CD14-positive monocyte (primary cell): Measurements from ENCODE around the gene LRRFIP2. TPM values are rescaled to one million over a fixed set of nuclear protein-coding genes. Genes with fewer than 3 reads are reported as not detected.

Source experiments
- DNase-seq, 3 donors: peaks; one replicate each; pipeline ENCODE4 v3.0.0-alpha.2; 2011 to 2022
- H2AFZ ChIP-seq: 2 replicates; pipeline ENCODE4 v1.6.0; 2012; ENCODE audit warnings: mild to moderate bottlenecking, low read depth, low read length, inconsistent platforms; ENCODE audit not compliant: insufficient read depth, poor library complexity, severe bottlenecking
- H3K27ac ChIP-seq, 2 donors: 1 replicate in 1 of 2; 2 replicates in 1 of 2; pipeline ENCODE4 v1.5.1; 2012 to 2013; ENCODE audit warnings: low read length in 2 of 2, control low read depth in 1 of 2, inconsistent platforms in 1 of 2, low read depth in 1 of 2, mild to moderate bottlenecking in 1 of 2
- H3K27me3 ChIP-seq, 2 donors: one replicate each; pipeline versions ENCODE4 v1.6.0 to v1.6.1; 2011 to 2013; ENCODE audit warnings: low read length in 2 of 2; ENCODE audit not compliant: control insufficient read depth in 2 of 2, insufficient read depth in 2 of 2
- H3K36me3 ChIP-seq, 2 donors: replicated peaks in 1 of 2; 1 replicate in 1 of 2; 2 replicates in 1 of 2; pipeline versions ENCODE4 v1.5.1 to v1.6.1; 2012 to 2013; ENCODE audit warnings: low read length in 2 of 2, control low read depth in 1 of 2, inconsistent platforms in 1 of 2, mild to moderate bottlenecking in 1 of 2; ENCODE audit not compliant: insufficient read depth in 2 of 2, control insufficient read depth in 1 of 2
- H3K4me1 ChIP-seq, 2 donors: 1 replicate in 1 of 2; 2 replicates in 1 of 2; pipeline versions ENCODE4 v1.5.1 to v1.6.1; 2012 to 2013; ENCODE audit warnings: low read length in 2 of 2, control low read depth in 1 of 2, inconsistent platforms in 1 of 2, mild to moderate bottlenecking in 1 of 2, moderate library complexity in 1 of 2; ENCODE audit not compliant: insufficient read depth in 2 of 2, control insufficient read depth in 1 of 2
- H3K4me2 ChIP-seq: replicated peaks from 2 replicates; pipeline ENCODE3; 2012; ENCODE audit warnings: low read length, moderate library complexity, mild to moderate bottlenecking; ENCODE audit not compliant: poor library complexity, severe bottlenecking; ENCODE audit errors: extremely low read depth
- H3K4me3 ChIP-seq, 3 experiments: fragments of 200-600 bp in 1 of 3; sonication (generic) in 1 of 3; replicated peaks in 1 of 3; 1 replicate in 2 of 3; 2 replicates in 1 of 3; pipeline ENCODE4 v1.5.1; 2011 to 2013; ENCODE audit warnings: low read length in 3 of 3, mild to moderate bottlenecking in 3 of 3, control low read depth in 2 of 3, low read depth in 2 of 3, inconsistent platforms in 1 of 3, moderate library complexity in 1 of 3
- H3K79me2 ChIP-seq: 2 replicates; pipeline ENCODE4 v1.6.0; 2012; ENCODE audit warnings: mild to moderate bottlenecking, control low read depth, inconsistent platforms, low read length, moderate library complexity; ENCODE audit not compliant: insufficient read depth
- H3K9ac ChIP-seq: 2 replicates; pipeline ENCODE4 v1.6.0; 2017; ENCODE audit warnings: low read length, mild to moderate bottlenecking; ENCODE audit not compliant: insufficient read depth, poor library complexity, severe bottlenecking
- H3K9me3 ChIP-seq, 2 donors: replicated peaks in 1 of 2; 1 replicate in 1 of 2; 2 replicates in 1 of 2; pipeline versions ENCODE4 v1.5.1 to v1.6.1; 2012 to 2013; ENCODE audit warnings: low read length in 2 of 2, control low read depth in 1 of 2; ENCODE audit not compliant: control insufficient read depth in 1 of 2, insufficient read depth in 1 of 2
- H4K20me1 ChIP-seq: 2 replicates; pipeline ENCODE4 v1.6.0; 2012; ENCODE audit warnings: mild to moderate bottlenecking, low read length, control low read depth, moderate library complexity; ENCODE audit not compliant: insufficient read depth
- H3K27ac Mint-ChIP-seq, 7 donors: one replicate each; pipeline ENCODE4 v1.8.0; 2020; ENCODE audit warnings: mild to moderate bottlenecking in 7 of 7, mixed read lengths in 7 of 7, moderate library complexity in 6 of 7, inconsistent platforms in 2 of 7
- H3K27me3 Mint-ChIP-seq, 3 donors: one replicate each; pipeline ENCODE4 v1.8.0; 2021 to 2022; ENCODE audit warnings: low read depth in 3 of 3, mild to moderate bottlenecking in 3 of 3, mixed read lengths in 3 of 3, moderate library complexity in 3 of 3, inconsistent platforms in 1 of 3
- H3K36me3 Mint-ChIP-seq, 2 donors: one replicate each; pipeline ENCODE4 v1.8.0; 2020; ENCODE audit warnings: mixed read lengths in 2 of 2, inconsistent platforms in 1 of 2, mild to moderate bottlenecking in 1 of 2
- H3K4me1 Mint-ChIP-seq: one replicate; pipeline ENCODE4 v1.8.0; 2020; ENCODE audit warnings: mild to moderate bottlenecking, mixed read lengths
- H3K4me3 Mint-ChIP-seq, 2 donors: one replicate each; pipeline ENCODE4 v1.8.0; 2020; ENCODE audit warnings: mild to moderate bottlenecking in 2 of 2, mixed read lengths in 2 of 2, moderate library complexity in 1 of 2
- H3K9me3 Mint-ChIP-seq, 7 donors: one replicate each; pipeline ENCODE4 v1.8.0; 2020 to 2022; ENCODE audit warnings: mixed read lengths in 7 of 7, mild to moderate bottlenecking in 6 of 7, moderate library complexity in 6 of 7, inconsistent platforms in 2 of 7
- WGBS: methylation state at CpG from one replicate; pipeline ENCODE4 v1.1.5; 2013; ENCODE audit warnings: missing lambda C conversion rate; ENCODE audit not compliant: insufficient coverage; 5-methylcytosine and 5-hydroxymethylcytosine counted together
- intact Hi-C, 2 donors: fragments of 100-400 bp; cut with micrococcal nuclease; formaldehyde crosslinking; loops; one replicate each; pipeline versions ENCODE4 v1.15.0 to v1.15.1; 2023
- polyA plus RNA-seq, 3 donors: library from polyadenylated mRNA; depleted of rRNA in 1 of 3; unstranded in 2 of 3; stranded (reverse) in 1 of 3; fragments of 300-500 nt in 2 of 3; fragments of >200 nt in 1 of 3; fragmentation: Illumina TruSeq in 2 of 3; gene quantifications; 1 replicate in 2 of 3; 2 replicates in 1 of 3; pipeline ENCODE4 v1.2.3, GENCODE V29; 2012 to 2021
- TF ChIP-seq, protein P1 (sequence below): fragments of 200-600 bp; IDR thresholded peaks from one replicate; pipeline ENCODE4 v1.8.0; 2022; ENCODE audit warnings: antibody characterized with exemption, mild to moderate bottlenecking

The LRRFIP2 gene
- polyA plus RNA-seq, 3 donors, result 30.9 to 39.4 (median 31.7) TPM

DNA sequence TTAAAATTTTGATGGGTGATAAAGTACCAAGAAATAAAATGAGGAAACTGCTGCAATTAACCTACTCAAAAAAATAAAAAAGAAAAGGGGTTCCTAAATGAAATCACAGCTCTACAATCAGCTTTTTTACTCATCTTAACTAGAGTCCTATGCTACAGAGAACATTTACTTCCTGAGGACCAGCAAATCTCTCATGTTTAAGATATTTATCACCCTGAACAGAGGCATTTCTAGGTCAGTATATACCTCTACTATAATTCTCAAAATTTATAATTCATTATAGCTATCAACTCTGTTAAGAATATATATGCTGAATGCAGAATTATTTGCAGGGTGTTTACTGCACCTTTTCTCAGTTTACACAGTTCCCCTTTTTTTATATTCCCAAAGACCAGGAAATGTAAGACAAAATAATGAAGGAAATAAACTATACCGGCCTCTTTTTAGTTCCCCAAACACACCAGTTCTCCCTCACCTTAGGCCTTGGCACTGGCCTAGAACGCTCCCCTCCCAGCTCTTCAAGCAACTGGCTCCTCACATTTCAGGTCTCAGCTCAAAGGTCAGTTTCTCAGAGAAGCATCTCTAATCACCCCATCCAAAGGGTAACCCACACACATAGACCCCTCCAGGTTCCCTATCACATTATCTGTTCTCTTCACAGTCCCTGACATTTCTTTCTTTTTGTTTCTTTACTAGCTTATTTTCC lies 71.1 kb downstream of the LRRFIP2 start:
- peaks cover 5% of the 10 kb centered on the region for H3K4me1 Mint-ChIP-seq
- no peak overlapping the region for H3K4me2 ChIP-seq
- intact Hi-C loops, result no loop called here
- H3K27ac ChIP-seq, result peak overlapping the region in 1 of 2 donors; percentile 54
- no peaks in the 10 kb centered on the region for H3K27me3 ChIP-seq
- peak overlapping the region in 6 of 7 donors; percentile 26 to 90 (median 70) for H3K27ac Mint-ChIP-seq
- no peaks in the 10 kb centered on the region for H3K9me3 ChIP-seq
- TF ChIP-seq, protein P1, sequence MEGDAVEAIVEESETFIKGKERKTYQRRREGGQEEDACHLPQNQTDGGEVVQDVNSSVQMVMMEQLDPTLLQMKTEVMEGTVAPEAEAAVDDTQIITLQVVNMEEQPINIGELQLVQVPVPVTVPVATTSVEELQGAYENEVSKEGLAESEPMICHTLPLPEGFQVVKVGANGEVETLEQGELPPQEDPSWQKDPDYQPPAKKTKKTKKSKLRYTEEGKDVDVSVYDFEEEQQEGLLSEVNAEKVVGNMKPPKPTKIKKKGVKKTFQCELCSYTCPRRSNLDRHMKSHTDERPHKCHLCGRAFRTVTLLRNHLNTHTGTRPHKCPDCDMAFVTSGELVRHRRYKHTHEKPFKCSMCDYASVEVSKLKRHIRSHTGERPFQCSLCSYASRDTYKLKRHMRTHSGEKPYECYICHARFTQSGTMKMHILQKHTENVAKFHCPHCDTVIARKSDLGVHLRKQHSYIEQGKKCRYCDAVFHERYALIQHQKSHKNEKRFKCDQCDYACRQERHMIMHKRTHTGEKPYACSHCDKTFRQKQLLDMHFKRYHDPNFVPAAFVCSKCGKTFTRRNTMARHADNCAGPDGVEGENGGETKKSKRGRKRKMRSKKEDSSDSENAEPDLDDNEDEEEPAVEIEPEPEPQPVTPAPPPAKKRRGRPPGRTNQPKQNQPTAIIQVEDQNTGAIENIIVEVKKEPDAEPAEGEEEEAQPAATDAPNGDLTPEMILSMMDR, result no peak
- no peak overlapping the region for H3K4me3 ChIP-seq
- H3K9ac ChIP-seq, result no peak overlapping the region
- H3K4me1 ChIP-seq, result peaks cover 3 to 6% of the 10 kb centered on the region in 2 donors
- H2AFZ ChIP-seq, result no peak overlapping the region
- no peaks in the 10 kb centered on the region for H4K20me1 ChIP-seq
- 20% methylated on average over 2 of the region's 2 CpGs for WGBS
- peaks cover 16 to 23% of the 10 kb centered on the region in 2 donors for H3K36me3 Mint-ChIP-seq
- no peak for DNase-seq
- no peaks in the 10 kb centered on the region for H3K9me3 Mint-ChIP-seq
- H3K79me2 ChIP-seq, result no peaks in the 10 kb centered on the region
- H3K4me3 Mint-ChIP-seq, result no peak overlapping the region
- H3K36me3 ChIP-seq, result peaks cover 3 to 16% of the 10 kb centered on the region in 2 donors
- no peaks in the 10 kb centered on the region for H3K27me3 Mint-ChIP-seq

DNA sequence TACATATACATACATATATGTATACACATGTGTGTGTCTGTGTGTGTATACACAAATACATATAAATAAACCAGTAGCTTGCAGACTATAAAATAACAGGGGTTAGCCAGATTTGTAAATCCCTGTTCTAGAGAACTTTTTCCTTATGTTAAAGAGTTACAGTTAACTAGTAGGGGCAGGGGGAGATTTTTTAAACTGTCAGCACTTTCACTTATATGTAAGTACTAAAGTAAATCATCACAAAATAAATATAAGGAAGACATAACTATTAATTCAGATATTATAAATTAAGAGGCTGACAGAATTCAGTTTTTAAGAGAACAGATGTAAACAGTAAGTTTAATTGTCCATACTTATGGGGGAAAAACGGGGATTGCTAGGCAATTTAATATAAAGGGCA lies 74.0 kb downstream of the LRRFIP2 start:
- TF ChIP-seq, protein P1, result no peak
- Mint-ChIP-seq H3K9me3 (no peaks in the 10 kb centered on the region), H3K4me1 (peaks cover 5% of the 10 kb centered on the region), H3K4me3 (no peak overlapping the region), H3K36me3 (peaks cover 17 to 29% of the 10 kb centered on the region in 2 donors), H3K27me3 (no peaks in the 10 kb centered on the region), H3K27ac (no peak overlapping the region)
- Histone ChIP-seq H3K27me3 (no peaks in the 10 kb centered on the region), H3K9ac (no peak overlapping the region), H3K79me2 (no peaks in the 10 kb centered on the region), H3K4me3 (no peak overlapping the region), H3K4me2 (no peak overlapping the region), H3K9me3 (no peaks in the 10 kb centered on the region), H3K36me3 (peaks cover 5 to 10% of the 10 kb centered on the region in 2 donors), H4K20me1 (no peaks in the 10 kb centered on the region), H3K27ac (no peak overlapping the region), H3K4me1 (peaks cover 3 to 6% of the 10 kb centered on the region in 2 donors), H2AFZ (no peak overlapping the region)
- intact Hi-C loops, result no loop called here
- WGBS, result 100% methylated on average over 1 of the region's 1 CpG
- DNase-seq, result no peak
